GM19438 (cell line): ENCODE results near the gene UBE3A.
A peak's percentile ranks its signal among the peaks of the same experiment; 100 is the strongest.
"Not testable (repeated sequence)": the region's sequence is repeated elsewhere in the genome, so short reads cannot be mapped to it uniquely, and the experiment has no call there.

Experiments used
- ATAC-seq: cut with Tn5 transposase; IDR thresholded peaks from one replicate; pipeline ENCODE4 v1.9.1; 2021; ENCODE audit warnings: low read depth; ENCODE audit not compliant: unreplicated experiment

UBE3A gene

DNA sequence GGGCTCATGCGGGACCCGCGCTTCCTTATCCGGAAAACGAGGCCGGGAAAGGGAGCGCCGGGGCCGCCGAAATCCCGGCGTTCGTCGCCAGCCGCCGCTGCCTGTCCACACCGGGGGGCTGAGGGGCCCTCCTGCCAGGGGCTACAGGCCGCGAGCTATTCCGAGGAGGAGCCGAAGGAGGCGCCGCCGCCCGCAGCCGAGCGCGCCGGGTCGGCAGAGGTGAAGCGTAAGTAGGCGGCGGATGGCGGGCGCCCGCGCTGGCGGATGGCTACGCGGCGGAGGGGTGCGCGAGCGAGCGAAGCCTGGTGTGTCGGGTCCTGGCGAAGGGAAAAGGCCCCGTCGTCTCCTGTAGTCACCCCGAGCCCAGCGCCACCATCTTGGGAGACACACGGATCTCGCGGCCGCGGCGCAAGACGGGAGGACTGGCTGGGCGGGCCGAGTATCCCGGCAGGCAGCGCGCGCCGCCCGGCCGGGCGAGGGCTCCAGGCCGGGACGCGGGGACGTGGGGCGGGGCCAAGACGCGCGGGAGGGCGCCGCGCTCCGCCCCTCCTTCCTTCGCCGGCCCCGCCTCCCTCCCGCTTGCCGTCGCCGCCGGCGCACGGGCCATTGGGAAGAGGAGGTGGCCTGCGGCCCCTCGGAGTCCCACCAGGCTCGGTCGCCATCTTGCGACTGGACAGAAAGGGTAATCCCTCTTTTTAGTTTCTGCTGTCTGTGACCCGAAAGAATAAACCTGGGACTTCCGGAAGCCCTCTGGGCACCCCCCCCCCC lies at the start of gene UBE3A:
UBE3A (minus strand) TSS at position 424 of the 768 bp plus-strand sequence. CDS start 29,917 bp downstream, outside the sequence.
- peak; percentile 80 for ATAC-seq

DNA sequence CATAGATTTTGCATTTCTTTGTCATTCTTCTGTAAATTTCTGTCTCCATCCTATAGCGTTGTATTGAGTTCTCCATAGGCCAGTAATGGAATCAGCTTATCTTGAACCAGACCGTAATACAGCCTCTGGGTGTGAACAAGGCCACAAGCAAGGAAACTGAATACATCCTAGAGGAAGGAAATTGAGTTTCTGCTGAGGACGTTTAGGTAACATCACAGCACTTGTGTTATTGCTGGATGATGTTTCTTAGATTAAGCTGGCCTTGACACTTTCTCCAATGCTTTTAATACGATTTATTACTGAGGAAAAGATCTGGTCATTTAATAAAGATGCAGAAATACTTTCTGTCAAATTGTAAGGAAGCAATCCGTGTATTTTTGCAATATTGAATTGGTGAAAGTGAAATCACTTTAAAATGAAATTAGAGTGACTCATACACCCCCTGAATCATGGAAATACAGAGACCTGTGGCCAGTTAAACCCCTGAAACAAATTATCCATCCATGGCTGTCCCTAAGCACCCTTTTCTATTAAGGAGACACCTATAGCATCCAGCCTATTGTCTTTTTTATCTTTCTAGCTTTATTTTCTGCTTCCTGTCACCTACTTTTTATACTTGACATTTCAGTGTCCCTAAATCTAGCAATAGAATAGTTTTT lies 48.5 kb upstream of the UBE3A start:
- ATAC-seq, result no peak

DNA sequence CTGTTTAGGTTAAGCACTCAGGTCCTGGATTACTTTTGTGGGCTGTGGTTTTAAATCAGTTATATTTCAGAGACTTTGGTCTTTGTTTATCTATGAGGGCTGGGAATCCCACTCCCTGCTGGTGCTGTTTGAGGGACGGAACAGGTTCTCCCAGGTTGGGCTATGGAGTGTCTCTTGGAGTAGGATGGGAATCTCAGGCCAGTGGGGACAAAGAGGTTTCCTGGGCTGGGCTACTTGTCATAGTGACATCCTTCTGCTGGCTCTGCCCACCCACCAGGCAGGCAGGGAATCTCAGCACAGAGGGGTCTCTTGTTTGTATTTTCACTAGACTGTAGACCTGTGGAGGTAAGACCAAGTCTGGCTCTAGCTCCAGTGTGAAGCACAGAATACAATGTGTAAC lies 47.2 kb upstream of the UBE3A start:
- ATAC-seq, result no peak

DNA sequence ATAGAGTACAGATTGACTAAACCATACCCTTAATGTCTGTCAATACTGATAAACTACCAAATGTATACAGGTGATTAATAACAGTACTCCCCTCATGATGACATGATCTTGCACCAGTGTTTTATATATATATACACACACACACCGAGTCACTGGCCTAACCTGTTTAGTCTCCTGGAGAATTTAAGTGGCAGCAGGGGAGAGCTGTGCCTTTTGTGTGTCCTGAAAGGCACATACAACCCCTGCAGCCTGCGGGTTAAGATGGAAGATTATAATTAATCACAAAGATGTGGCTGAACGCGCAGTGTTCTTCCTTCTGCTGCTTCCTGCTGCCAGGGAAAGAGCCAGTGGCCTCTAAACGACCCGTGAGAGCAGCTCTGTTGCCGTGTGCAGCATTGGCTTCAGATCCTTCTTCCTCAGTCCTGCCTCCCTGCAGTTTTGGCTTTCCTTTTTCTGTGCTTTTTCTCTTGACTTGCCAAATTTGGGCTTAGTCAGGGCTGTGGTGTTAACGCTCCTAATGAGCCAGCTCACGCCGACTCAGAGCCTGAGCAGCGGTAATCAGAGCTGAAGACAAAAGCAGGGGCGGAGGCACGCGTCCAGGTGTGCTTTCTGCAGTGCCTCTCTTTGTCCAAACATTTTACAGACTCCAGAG lies 42.5 kb upstream of the UBE3A start:
- ATAC-seq, result no peak

DNA sequence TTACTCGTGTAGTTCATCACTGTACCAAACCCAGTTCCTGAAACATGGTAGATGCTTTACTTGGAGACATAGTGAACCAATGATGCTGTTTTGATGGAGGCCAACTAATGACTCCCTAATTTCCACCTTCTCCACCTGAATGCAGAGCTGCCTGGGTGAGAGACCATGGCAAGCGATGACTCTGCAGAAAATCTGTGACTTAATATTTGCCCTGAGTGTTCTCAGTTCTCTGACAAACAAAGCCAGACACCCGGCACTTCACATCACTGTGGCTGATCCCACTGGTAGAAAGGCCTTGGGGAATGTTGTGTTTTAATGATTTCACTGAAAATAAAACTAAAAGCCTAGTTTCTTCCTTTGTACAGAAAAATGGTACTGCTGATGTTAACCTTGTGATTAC lies 39.5 kb upstream of the UBE3A start:
- ATAC-seq, result no peak

DNA sequence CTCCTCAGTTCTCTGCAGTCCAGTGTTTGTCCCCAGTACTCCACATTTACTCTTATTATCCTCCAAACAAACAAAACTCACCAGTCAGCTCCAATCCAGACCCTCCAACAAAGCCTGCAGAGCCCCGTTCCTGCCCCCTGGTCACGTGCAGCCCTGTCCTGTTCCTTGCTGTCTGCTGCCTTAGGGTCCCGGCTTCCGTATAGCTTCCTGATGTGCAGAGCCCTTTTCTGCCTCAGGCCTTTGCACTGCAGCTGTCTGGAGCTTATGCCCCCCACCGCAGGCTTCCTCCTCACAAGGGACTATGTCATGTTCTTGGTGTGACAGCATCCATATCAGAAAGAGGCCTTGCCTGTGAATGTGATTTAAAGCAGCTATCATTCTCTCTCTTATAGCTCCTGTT lies 39.0 kb upstream of the UBE3A start:
- no peak for ATAC-seq

DNA sequence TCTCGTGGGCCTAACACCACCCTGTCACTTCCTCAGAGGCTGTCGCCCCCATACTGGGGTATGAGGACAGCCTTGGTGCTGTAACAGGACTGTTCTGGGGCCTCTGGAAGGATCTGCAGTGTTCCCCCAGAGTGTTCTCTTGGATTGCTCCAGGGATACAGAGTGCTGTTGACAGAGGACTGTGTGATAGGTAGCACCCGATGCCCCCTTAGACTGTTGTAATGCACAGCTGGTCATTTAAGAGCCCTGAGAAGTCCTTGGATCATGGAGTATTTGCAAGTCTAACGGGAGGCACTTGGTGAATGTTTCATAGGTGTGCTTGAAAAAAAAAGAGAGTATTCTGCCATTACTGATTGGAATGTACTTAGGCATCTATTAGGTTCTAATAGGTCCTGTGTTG lies 35.4 kb upstream of the UBE3A start:
- no peak for ATAC-seq

DNA sequence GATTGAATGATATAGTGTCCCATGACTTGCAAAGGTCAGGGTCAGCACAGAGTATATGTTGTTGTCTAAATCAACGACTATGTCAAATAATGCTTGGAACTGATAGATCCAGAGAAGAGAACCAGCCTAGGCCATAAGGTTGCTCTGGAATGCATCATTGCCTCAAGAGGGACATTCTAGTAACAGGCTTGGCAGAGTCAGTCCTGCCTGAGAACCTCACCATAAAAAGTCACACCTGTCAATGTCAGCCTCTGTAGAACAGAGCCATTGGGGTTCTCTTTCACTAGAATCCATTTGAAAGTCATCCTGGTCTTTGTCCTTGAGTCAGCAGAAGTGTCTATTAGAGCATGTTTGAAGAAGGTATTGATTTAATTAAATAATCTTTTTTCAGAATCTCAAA lies 31.4 kb upstream of the UBE3A start:
- no peak for ATAC-seq

DNA sequence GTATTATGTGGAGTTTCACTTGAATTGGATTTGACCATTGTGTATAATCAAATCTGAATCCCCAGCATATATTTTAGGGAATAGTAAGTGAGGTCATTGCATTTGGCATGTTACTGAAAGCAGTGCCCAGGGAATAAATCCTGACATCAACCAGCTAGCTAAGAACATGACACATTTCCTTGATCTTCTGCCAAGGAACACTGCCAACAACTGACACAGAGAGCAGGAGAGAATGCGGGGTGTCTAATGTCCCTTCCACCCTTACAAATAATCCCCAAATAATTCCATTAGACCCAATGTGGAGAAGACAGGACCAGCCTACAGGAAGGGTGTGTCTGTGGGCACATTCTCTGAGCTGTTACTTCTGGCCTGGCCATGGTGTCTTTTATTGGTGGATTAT lies 30.6 kb upstream of the UBE3A start:
- ATAC-seq, result no peak

DNA sequence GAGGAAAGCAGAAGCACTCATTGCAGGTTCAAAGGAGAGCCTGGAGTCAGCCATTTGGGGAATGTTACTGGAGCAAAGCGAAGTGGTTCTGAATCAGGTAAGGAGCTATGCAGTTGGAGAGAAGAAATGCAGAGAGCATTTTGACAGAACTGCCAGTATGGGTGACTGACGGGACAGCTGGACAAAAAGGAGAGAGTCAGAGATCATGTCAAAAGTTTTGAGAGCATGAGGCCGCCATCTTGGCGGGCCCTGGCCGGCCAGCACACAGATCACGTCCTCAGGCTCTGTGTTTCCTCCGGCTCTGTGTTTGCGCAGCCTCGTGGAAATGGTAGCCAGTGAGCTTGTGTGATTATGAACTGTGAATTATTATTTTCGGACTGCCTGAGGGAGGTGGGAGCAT lies 29.8 kb upstream of the UBE3A start:
- ATAC-seq, result no peak

DNA sequence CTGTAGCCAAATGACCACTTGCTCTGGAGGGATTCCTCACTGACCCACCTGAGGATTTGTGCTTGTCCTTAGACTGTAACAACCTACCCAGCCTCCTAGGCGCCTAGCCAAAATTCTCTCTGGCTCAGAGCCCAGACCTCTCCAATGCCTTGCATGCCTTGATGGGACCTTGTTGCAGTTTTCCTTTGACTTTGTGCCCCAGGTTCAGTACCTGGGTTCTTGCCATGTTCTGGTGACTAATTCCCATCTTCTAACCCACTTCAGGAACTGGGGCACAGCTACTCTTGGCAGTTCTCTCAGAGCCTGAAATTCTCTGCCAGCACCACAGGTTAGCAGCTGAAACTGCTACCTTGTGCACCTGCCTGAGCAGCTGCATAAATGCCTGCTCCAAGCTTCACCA lies 27.0 kb upstream of the UBE3A start:
- no peak for ATAC-seq

DNA sequence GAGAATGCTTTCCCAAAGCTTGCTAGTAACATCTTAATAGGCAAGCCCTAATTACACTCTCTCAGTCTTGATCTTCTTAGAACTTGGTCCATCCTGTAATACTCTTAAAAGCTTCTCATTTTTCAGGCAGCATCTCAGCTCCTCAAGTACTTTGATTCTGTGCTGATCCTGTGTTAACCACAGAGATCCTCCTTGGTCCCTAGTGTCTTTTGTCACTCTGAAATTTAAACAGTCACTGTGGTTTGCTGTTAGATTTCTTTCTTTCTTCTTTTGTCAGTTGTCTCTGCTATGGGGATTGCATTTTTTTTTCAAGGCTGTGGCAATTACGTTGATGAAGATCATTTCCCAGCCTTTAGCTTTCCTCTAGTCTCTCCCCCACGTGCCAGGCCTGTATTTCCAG lies 26.0 kb upstream of the UBE3A start:
- ATAC-seq, result no peak

DNA sequence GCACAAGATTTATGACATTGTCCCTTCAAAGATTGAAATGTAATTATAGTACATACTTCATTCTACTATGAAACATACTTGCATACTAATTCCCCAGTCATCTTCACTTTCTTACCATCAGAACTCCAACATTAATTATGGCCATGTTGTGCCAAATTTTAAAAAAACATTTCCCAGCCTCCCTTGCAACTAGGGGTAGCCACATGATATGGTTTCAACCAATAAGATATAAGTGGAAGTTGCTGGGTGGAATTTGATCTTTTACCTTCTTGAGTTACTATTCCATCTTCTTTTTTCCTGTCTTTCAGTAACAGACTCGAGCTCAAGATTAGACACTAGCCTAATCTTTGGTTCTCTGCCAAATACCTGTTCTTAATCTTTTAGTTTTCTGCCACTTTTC lies 25.6 kb upstream of the UBE3A start:
- no peak for ATAC-seq

DNA sequence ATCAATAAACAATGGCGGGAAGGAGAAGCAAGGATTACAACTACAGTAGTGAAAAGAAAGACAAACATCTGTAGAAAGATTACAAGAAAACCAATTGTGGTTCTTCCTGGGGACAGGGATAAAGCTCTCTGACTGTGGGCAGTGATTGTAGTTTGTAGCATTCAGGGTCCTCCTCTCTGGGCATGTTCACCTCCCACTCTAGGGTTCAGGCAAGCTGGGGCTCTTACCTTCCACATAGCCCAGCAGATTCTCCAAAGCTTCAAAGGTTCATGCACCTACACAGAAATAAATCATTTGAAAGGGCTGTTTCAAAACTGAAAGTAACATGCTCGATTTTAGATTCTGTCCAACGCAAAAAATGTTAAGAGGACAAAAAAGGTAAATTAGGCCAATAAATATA lies 17.4 kb upstream of the UBE3A start:
- ATAC-seq, result no peak

DNA sequence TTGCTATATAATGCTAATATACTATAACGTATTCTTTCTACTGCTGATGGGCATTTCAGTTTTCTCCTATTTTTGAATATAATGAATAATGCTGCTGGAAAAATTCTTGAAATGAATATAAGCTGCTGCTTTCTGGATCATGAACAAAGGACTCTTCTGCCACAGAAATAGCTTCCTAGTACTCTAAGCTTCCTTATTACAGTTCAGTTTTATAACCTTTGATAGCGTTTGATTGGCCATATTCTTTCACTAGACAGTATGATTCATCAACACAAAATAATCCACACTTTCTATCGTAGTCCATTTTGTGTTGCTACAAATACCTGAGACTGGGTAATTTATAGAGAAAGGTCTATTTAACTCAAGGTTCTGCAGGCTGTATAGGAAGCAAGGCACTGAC lies 16.4 kb upstream of the UBE3A start:
- ATAC-seq, result no peak

DNA sequence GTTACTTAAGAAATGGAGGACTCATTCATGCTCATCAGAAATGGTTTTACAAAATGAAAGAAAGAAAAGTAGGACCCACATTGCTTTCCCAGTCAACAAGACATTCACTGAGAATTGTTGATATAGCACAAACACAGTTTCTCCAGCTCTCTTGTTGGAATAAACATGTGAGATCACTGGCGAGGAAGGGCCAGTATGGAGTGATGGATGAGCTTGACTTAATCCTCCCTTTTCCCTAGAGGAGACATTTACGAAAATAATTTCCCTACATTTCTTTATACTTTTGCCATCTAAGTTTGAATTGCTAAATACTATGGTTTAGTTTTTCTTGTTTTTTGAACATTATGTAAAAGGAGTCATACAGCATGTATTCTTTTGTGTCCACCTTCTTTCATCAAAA lies 15.9 kb upstream of the UBE3A start:
- ATAC-seq, result no peak

DNA sequence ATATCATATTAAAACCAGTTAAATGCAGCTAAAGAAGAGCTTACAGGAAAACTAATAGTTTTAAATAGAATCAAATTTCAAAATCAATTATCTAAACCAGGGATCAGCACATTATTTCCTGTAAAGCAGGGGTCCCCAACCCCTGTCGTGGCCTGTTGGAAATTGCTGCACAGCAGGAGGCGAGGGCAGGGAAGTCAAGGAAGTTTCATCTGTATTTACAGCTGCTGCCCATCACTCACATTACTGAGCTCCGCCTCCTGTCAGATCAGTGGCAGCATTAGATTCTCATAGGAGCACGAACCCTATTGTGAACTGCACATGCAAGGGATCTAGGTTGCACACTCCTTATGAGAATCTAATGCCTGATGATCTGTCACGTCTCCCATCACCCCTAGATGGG lies 14.4 kb upstream of the UBE3A start:
- not testable (repeated sequence) for ATAC-seq

DNA sequence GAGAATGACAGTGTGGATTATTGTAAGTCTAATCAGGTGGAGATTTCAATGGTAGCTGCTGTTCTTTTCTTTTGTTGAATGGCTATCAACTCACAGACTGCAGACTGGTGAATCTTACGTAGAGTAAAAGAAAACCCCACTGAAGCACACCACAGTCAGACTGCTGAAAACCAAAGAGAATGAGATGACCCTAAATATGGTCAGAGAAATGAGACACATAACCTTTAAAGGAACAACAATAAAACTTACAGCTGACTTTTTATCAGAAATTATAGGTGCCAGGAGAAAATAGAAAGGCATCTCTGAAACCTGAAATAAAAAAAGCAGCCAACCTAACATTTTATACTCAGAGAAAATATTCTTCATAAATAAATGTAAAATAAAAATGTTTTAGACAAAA lies 12.7 kb upstream of the UBE3A start:
- no peak for ATAC-seq

DNA sequence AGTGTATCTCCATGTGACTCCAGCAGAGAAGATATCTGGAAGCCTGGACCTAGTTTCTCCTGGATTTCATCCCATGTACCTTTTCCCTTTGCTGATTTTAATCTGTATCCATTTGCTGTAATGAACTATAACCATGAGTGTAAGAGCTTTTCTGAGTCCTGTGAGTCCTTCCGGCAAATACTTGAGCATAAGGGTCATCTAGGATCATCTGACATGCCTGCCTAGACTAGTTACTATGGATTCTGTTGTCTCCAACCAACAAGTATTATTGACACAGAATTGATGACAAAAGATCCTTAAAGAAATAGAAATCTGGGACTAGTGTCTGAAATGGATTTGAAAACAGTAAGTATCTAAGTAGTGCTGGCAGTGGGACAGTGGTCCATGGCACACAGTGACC lies 11.3 kb upstream of the UBE3A start:
- ATAC-seq, result no peak

DNA sequence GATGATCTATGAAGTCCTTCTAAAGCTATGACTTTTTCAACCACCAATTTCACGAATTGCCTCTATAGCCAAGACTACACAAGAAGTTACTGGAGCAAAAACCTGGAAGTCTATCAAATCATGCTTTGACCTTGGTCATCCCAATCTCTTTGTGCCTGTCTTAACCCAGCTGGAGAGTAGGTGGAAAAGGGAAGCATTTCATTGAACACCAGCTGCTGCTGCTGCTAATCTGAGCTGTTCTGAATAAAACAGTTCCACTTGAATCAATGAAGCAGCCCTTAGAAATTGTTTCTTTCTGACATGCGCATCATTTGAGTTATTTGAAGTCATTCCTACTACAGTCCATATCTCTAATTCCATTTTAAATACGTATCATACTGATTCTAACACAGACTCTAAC lies 7.3 kb upstream of the UBE3A start:
- no peak for ATAC-seq

DNA sequence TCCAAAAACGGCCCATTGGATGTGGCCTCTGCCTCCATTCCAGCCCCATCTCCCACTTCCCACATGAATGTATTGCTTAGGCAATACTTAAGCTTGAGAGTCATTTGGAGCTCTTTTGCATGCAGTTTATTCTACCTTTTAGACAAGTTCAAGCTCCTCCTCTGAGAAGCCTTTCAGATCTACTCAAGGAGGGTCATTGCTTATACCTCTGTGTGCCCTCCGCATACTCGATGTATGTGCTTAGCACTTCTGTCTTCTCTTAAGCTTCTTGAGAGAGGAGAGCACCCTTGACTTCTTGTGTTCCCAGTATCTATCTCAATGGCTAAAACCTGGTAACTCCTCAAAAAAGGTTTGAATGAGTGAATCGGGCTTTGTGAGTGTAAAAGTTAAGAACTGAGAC lies 6.6 kb upstream of the UBE3A start:
- no peak for ATAC-seq

DNA sequence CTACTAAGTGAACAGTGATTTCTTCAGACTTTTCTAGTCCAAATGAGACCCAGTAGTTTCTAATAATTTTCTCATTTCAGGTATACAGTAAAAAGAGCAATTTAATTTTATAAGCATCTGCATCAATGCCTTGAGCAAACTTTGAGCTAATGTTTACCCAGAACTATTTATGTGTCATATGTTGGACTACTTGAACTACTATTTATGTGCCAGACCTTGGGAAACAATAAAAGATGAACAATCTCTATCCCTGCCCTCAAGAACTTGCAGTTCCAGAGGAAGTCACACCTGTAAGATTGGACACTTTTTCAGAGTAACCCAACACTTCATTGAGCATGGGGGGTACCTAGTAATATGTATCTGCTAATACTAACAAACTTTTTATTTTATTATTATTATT lies 2.3 kb upstream of the UBE3A start:
- ATAC-seq, result no peak
